Measurements from ENCODE around the gene ATG7.

The ATG7 gene

GRCh38 chr3:11494131-11494916 is 222.1 kb downstream of the ATG7 start:
- DNase-seq (no peak), ATAC-seq (ENCODE audit: insufficient read depth, low read depth) (no peak)
- no peaks in the 10 kb centered on the region for H3K9me3 ChIP-seq (ENCODE audit: insufficient read depth, low read length, severe bottlenecking)
- TF ChIP-seq EZH2 (IDR thresholded peaks at IDR 0.05; ENCODE audit: borderline replicate concordance, low read depth, low read length, severe bottlenecking) (no peak), CTCF (IDR thresholded peaks at IDR 0.05; ENCODE audit: borderline replicate concordance, extremely low read depth, low read length, poor library complexity, severe bottlenecking) (no peak)
- no peaks in the 10 kb centered on the region for H3K27me3 ChIP-seq (ENCODE audit: insufficient read depth, low read length, poor library complexity)
- H3K9ac ChIP-seq (ENCODE audit: low read depth, low read length), result no peak overlapping the region
- H3K27ac ChIP-seq (ENCODE audit: low read length), result no peak overlapping the region
- H3K4me1 ChIP-seq (ENCODE audit: insufficient read depth, low read length), result no peaks in the 10 kb centered on the region
- no peak overlapping the region for H3K4me3 ChIP-seq (ENCODE audit: low read depth in 1 of 2, low read length in 2 of 2)
- no peak overlapping the region for H2AFZ ChIP-seq (ENCODE audit: low read depth, low read length)
- H3K36me3 ChIP-seq (ENCODE audit: insufficient read depth, low read length), result no peaks in the 10 kb centered on the region
- no peaks in the 10 kb centered on the region for H4K20me1 ChIP-seq (ENCODE audit: insufficient read depth, low read length)
- no peak overlapping the region for H3K4me2 ChIP-seq (ENCODE audit: insufficient read depth, low read length)
- no peaks in the 10 kb centered on the region for H3K79me2 ChIP-seq (ENCODE audit: insufficient read depth, low read length)

DNA sequence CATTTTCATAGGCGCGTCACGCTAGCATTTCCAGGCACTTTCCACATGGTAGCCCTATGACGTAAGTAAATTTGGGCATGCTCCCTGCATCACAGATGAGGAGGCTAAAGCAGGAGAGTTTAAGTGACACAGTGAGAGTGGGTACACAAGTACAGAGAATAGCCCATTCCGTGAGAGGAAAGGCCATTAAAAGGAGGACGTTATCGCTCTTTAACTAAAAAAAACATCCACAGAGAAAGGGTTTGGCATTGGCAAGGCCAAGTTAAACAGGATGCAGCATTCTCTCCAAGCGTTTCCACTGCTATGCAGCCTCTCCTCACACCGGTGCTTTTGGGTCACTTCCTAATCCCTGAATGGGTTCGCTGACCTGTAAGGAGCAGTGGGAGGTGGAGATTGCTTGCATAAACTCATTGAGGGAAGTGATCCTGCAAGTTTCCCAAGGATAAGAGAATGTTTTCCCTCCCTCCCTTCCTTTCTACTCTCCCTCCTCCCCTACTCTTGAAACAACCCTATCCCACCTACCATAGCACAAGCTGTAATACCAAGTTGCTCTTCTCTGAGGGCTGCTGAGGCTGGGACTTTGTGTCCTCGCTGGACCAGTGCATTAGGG is 223.9 kb downstream of the ATG7 start:
- no peaks in the 10 kb centered on the region for H3K27me3 ChIP-seq (ENCODE audit: insufficient read depth, low read length, poor library complexity)
- TF ChIP-seq CTCF (IDR thresholded peaks at IDR 0.05; ENCODE audit: borderline replicate concordance, extremely low read depth, low read length, poor library complexity, severe bottlenecking) (no peak), EZH2 (IDR thresholded peaks at IDR 0.05; ENCODE audit: borderline replicate concordance, low read depth, low read length, severe bottlenecking) (no peak)
- H3K36me3 ChIP-seq (ENCODE audit: insufficient read depth, low read length), result no peaks in the 10 kb centered on the region
- no peaks in the 10 kb centered on the region for H3K4me1 ChIP-seq (ENCODE audit: insufficient read depth, low read length)
- DNase-seq (no peak), ATAC-seq (ENCODE audit: insufficient read depth, low read depth) (no peak)
- H3K4me3 ChIP-seq (ENCODE audit: low read depth in 1 of 2, low read length in 2 of 2), result no peak overlapping the region
- H3K9ac ChIP-seq (ENCODE audit: low read depth, low read length), result no peak overlapping the region
- H3K9me3 ChIP-seq (ENCODE audit: insufficient read depth, low read length, severe bottlenecking), result no peaks in the 10 kb centered on the region
- no peaks in the 10 kb centered on the region for H3K79me2 ChIP-seq (ENCODE audit: insufficient read depth, low read length)
- H4K20me1 ChIP-seq (ENCODE audit: insufficient read depth, low read length), result no peaks in the 10 kb centered on the region
- no peak overlapping the region for H2AFZ ChIP-seq (ENCODE audit: low read depth, low read length)
- H3K4me2 ChIP-seq (ENCODE audit: insufficient read depth, low read length), result no peak overlapping the region
- H3K27ac ChIP-seq (ENCODE audit: low read length), result no peak overlapping the region

DNA sequence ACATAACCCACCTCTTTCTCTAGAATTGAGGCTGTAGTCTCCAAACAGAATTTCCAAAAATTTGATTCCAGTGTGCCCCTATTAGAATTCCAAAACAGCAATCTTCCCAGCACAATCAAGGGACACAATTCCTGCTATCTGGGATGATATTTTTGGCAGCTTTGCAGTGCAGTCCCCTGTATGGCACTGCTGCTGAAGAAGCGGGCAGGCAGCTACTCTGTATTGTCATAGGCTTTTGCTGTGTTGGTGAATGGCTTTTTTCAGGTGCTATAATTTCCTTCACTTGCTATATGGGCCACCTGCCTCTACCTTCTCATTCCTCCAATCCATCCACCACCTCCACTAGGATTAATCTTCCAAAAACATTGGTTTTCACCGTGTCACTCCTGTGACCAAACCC is 226.0 kb downstream of the ATG7 start:
- H3K27me3 ChIP-seq (ENCODE audit: insufficient read depth, low read length, poor library complexity), result no peaks in the 10 kb centered on the region
- H3K36me3 ChIP-seq (ENCODE audit: insufficient read depth, low read length), result no peaks in the 10 kb centered on the region
- H2AFZ ChIP-seq (ENCODE audit: low read depth, low read length), result no peak overlapping the region
- no peak overlapping the region for H3K9ac ChIP-seq (ENCODE audit: low read depth, low read length)
- no peaks in the 10 kb centered on the region for H3K79me2 ChIP-seq (ENCODE audit: insufficient read depth, low read length)
- no peak overlapping the region for H3K4me3 ChIP-seq (ENCODE audit: low read depth in 1 of 2, low read length in 2 of 2)
- DNase-seq (no peak), ATAC-seq (ENCODE audit: insufficient read depth, low read depth) (no peak)
- H3K9me3 ChIP-seq (ENCODE audit: insufficient read depth, low read length, severe bottlenecking), result no peaks in the 10 kb centered on the region
- no peaks in the 10 kb centered on the region for H3K4me1 ChIP-seq (ENCODE audit: insufficient read depth, low read length)
- H3K4me2 ChIP-seq (ENCODE audit: insufficient read depth, low read length), result no peak overlapping the region
- TF ChIP-seq EZH2 (IDR thresholded peaks at IDR 0.05; ENCODE audit: borderline replicate concordance, low read depth, low read length, severe bottlenecking) (no peak), CTCF (IDR thresholded peaks at IDR 0.05; ENCODE audit: borderline replicate concordance, extremely low read depth, low read length, poor library complexity, severe bottlenecking) (no peak)
- H3K27ac ChIP-seq (ENCODE audit: low read length), result no peak overlapping the region
- H4K20me1 ChIP-seq (ENCODE audit: insufficient read depth, low read length), result no peaks in the 10 kb centered on the region
